Central memory CD8-positive, alpha-beta T cell (primary cell): ENCODE measurements around the gene ENDOU.

Experiments
- ATAC-seq: fragments of 150-1000 bp; cut with Tn5 transposase; replicated peaks from 2 replicates; pipeline ENCODE4 v1.10.0; 2022; ENCODE audit warnings: mild to moderate bottlenecking, moderate FRiP score, moderate number of reproducible peaks; ENCODE audit not compliant: poor library complexity, severe bottlenecking; ENCODE audit errors: extremely low read depth
- DNase-seq, 2 donors: peaks; one replicate each; pipeline ENCODE4 v3.0.0; 2021; ENCODE audit warnings: low spot score in 2 of 2
- H3K27ac Mint-ChIP-seq: one replicate; pipeline ENCODE4 v1.8.0; 2022; ENCODE audit warnings: low read depth, mild to moderate bottlenecking, moderate library complexity, mixed read lengths
- H3K27me3 Mint-ChIP-seq: one replicate; pipeline ENCODE4 v1.8.0; 2022; ENCODE audit warnings: mixed read lengths
- H3K36me3 Mint-ChIP-seq: one replicate; pipeline ENCODE4 v1.8.0; 2022; ENCODE audit warnings: mild to moderate bottlenecking, moderate library complexity, mixed read lengths; ENCODE audit not compliant: insufficient read depth
- H3K4me1 Mint-ChIP-seq: one replicate; pipeline ENCODE4 v1.8.0; 2022; ENCODE audit warnings: mixed read lengths
- H3K4me3 Mint-ChIP-seq: one replicate; pipeline ENCODE4 v1.8.0; 2022; ENCODE audit warnings: mild to moderate bottlenecking, moderate library complexity, mixed read lengths
- H3K9me3 Mint-ChIP-seq: one replicate; pipeline ENCODE4 v1.8.0; 2022; ENCODE audit warnings: mixed read lengths

Gene ENDOU, protein sequence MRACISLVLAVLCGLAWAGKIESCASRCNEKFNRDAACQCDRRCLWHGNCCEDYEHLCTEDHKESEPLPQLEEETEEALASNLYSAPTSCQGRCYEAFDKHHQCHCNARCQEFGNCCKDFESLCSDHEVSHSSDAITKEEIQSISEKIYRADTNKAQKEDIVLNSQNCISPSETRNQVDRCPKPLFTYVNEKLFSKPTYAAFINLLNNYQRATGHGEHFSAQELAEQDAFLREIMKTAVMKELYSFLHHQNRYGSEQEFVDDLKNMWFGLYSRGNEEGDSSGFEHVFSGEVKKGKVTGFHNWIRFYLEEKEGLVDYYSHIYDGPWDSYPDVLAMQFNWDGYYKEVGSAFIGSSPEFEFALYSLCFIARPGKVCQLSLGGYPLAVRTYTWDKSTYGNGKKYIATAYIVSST

GRCh38 chr12:47725091-47725772 is at the start of gene ENDOU:
TSS of gene ENDOU (minus strand) at chr12:47725490. CDS start at chr12:47725413, 77 bp downstream.
- H3K36me3 Mint-ChIP-seq = peaks cover 10% of the 10 kb centered on the region
- no peak within 1 kb of the TSS for H3K27ac Mint-ChIP-seq
- H3K27me3 Mint-ChIP-seq = no peaks in the 10 kb centered on the region
- no peak for ATAC-seq
- peaks cover 33% of the 10 kb centered on the region for H3K4me1 Mint-ChIP-seq
- no peaks in the 10 kb centered on the region for H3K9me3 Mint-ChIP-seq
- H3K4me3 Mint-ChIP-seq = no peak within 1 kb of the TSS
- DNase-seq = no peak

DNA sequence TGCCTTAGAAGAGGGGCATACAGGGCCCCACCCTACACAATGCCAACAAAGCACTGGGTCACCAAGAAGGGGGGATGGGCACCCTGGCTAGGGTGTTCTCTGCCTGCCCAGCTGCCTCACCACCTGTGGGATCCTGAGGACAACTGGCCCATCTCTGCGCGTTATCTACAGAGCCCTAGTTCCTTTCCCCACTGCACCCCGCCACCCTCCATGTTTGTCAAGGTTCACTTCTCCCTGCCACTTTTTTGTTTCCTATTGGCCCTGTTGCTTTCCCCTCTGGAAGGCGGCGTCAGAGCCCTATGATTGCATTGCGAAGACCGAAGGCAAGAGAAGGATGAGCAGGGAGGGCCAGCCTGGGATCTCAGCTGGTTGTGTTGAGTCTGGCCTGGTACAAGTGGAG is 49.4 kb upstream of the ENDOU start:
- peaks cover 4% of the 10 kb centered on the region for H3K36me3 Mint-ChIP-seq
- ATAC-seq (no peak), DNase-seq (no peak)
- H3K27me3 Mint-ChIP-seq = no peaks in the 10 kb centered on the region
- no peaks in the 10 kb centered on the region for H3K9me3 Mint-ChIP-seq
- no peak overlapping the region for H3K27ac Mint-ChIP-seq
- peak overlapping the region; percentile 84 for H3K4me3 Mint-ChIP-seq
- H3K4me1 Mint-ChIP-seq = peaks cover 22% of the 10 kb centered on the region

GRCh38 chr12:47773858-47774580 is 48.7 kb upstream of the ENDOU start:
- Mint-ChIP-seq H3K9me3 (no peaks in the 10 kb centered on the region), H3K4me1 (peaks cover 16% of the 10 kb centered on the region), H3K27ac (no peak overlapping the region)

DNA sequence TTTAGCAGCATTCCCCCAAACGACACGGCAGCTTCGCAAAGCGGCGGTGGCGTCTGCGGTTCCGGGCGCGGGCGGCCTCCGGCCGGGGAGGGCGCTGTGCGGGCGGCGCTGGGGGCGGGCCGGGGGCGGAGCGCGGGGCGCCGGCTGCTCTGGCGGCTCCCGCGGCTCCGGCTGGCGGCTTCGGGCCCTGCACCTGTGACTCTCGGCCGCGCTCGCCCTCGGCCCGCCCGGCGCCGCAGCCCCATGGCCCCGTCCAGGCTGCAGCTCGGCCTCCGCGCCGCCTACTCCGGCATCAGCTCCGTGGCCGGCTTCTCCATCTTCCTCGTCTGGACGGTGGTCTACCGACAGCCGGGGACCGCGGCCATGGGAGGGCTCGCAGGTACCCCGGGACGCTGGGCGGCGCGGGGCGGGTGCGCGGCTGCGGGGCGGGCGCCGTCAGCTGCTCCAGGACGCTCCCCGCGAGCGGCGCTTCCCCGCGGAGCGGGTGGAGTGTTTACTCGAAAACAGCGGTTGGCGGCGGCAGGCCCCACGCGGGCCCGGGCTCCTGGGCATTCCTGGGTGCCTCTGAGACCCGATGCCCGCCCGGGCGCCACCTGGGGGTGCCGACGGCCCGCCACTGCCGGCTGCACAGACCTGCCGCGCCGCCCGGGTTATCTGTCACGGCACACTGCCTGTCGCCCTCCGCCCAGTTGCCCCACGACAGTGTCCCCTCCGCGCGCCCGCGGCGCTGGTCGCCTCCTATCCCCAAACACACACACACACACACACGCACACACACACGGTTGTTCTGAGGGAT is 48.0 kb upstream of the ENDOU start, which contains the start of gene SLC48A1:
SLC48A1 (plus strand) TSS at position 177 of the 796 bp plus-strand sequence; CDS start at position 244, 67 bp downstream.
- Mint-ChIP-seq H3K27me3 (no peaks in the 10 kb centered on the region), H3K4me1 (peaks cover 15% of the 10 kb centered on the region), H3K36me3 (peaks cover 4% of the 10 kb centered on the region), H3K4me3 (peak within 1 kb of the TSS; percentile 84), H3K9me3 (no peaks in the 10 kb centered on the region), H3K27ac (peak within 1 kb of the TSS; percentile 92)
- ATAC-seq (peak; percentile 88), DNase-seq (peak; percentile 36 to 57)

More at GRCh38 chr12:47773858-47774580, 48.7 kb upstream of the ENDOU start:
- ATAC-seq (no peak), DNase-seq (no peak)
- Mint-ChIP-seq H3K4me3 (peak overlapping the region; percentile 84), H3K27me3 (no peaks in the 10 kb centered on the region), H3K36me3 (peaks cover 4% of the 10 kb centered on the region)

DNA sequence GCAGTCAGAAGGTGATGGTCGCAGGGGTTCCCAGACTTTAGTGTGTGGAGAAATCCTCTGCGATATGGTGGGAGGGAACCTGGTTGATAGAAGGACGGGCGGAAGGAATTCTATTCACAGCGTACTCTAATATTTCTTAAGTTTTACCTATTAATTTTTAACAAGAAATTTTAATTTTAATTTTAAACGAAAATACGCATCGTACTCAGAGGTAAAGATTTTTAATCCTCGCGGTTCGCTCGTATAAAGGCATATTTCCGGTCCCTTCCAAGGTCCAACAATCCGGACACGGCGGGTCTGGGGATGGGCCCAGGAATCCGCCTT is 47.4 kb upstream of the ENDOU start:
- Mint-ChIP-seq H3K27ac (peak overlapping the region; percentile 92), H3K27me3 (no peaks in the 10 kb centered on the region), H3K36me3 (peaks cover 1% of the 10 kb centered on the region), H3K4me1 (peaks cover 15% of the 10 kb centered on the region), H3K4me3 (peak overlapping the region; percentile 84), H3K9me3 (no peaks in the 10 kb centered on the region)
- ATAC-seq (no peak), DNase-seq (no peak)

DNA sequence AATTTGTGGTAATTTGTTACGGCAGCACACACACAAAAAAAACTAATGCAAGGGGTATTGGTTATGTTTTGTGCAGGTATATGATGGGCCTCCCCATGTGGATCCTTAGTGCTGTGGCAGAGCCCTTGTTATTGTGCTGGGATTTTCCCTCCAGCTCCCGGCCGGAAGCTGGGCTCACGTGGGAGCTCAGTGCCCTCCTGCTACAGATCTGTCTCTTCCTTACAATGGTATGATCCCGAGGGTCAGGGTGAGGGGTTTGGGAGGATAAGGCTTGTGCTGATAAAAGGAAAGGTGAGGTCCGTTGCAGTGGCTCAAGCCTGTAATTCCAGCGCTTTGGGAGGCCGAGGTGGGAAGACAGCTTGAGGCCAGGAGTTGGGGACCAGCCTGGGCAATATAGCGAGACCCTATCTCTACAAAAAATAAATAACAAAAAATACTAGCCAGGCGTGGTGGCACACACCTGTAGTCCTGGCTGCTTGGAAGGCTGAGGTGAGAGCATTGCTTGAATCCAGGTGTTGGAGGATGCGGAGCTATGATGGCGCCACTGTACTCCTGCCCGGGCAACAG is 46.9 kb upstream of the ENDOU start:
- H3K27me3 Mint-ChIP-seq = no peaks in the 10 kb centered on the region
- peak overlapping the region; percentile 92 for H3K27ac Mint-ChIP-seq
- H3K4me1 Mint-ChIP-seq = peaks cover 15% of the 10 kb centered on the region
- H3K36me3 Mint-ChIP-seq = peaks cover 1% of the 10 kb centered on the region
- no peaks in the 10 kb centered on the region for H3K9me3 Mint-ChIP-seq
- peak overlapping the region; percentile 84 for H3K4me3 Mint-ChIP-seq
- ATAC-seq = no peak
- DNase-seq = no peak

DNA sequence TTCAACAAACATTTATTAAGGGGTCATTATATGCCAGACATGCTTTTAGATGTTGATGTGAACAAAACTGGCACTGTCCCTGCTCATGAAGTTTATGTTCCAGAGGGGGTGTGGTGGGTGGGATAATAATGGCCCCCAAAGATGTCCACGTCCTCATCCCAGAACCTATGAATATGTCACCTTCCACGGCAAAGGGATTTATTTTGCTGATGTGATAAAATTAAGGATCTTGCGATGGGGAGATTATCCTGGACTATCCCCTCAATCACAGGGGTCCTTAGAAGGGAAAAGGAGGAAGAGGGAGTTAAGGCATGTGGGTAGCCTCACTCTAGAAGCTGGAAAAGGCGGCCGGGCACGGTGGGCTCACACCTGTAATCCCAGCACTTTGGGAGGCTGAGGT is 46.0 kb upstream of the ENDOU start:
- H3K9me3 Mint-ChIP-seq = no peaks in the 10 kb centered on the region
- no peak for ATAC-seq
- no peaks in the 10 kb centered on the region for H3K27me3 Mint-ChIP-seq
- H3K27ac Mint-ChIP-seq = no peak overlapping the region
- H3K4me1 Mint-ChIP-seq = peaks cover 21% of the 10 kb centered on the region
- no peak for DNase-seq
- peak overlapping the region; percentile 18 for H3K4me3 Mint-ChIP-seq
- H3K36me3 Mint-ChIP-seq = peaks cover 1% of the 10 kb centered on the region

GRCh38 chr12:47770086-47770726 is 44.9 kb upstream of the ENDOU start:
- Mint-ChIP-seq H3K27me3 (no peaks in the 10 kb centered on the region), H3K36me3 (peaks cover 1% of the 10 kb centered on the region), H3K27ac (no peak overlapping the region), H3K4me3 (no peak overlapping the region), H3K4me1 (peaks cover 27% of the 10 kb centered on the region), H3K9me3 (no peaks in the 10 kb centered on the region)
- no peak for DNase-seq
- ATAC-seq = no peak

- no peak for DNase-seq
- H3K4me3 Mint-ChIP-seq = no peak overlapping the region
- H3K4me1 Mint-ChIP-seq = peaks cover 27% of the 10 kb centered on the region
- ATAC-seq = no peak
- no peaks in the 10 kb centered on the region for H3K9me3 Mint-ChIP-seq
- H3K27ac Mint-ChIP-seq = no peak overlapping the region
- H3K27me3 Mint-ChIP-seq = no peaks in the 10 kb centered on the region
- H3K36me3 Mint-ChIP-seq = peaks cover 1% of the 10 kb centered on the region
Observed at GRCh38 chr12:47769234-47770085, 44.2 kb upstream of the ENDOU start.

DNA sequence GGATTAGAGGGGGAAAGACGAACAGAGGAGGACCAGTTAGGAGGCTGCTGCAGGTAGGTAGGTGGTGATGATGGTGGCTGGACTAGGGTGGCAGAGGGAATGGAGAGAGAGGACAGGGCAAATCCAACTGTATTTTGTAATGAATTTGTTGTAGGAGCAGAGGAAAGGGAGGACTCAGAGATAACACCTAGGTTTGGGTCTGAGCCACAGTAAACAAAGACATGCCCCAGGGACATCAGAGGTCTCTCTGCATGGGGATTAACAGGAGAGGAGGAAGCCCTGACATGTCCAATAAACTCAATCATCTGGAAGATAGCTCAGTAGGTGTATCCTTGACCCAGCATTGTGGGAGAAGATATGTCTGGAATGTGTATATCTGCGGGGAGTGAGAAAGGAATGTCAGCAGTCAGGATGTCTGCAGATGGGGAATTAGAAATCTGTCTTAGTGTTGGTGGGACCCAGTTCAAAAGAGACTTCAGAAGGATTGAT is 43.1 kb upstream of the ENDOU start:
- H3K9me3 Mint-ChIP-seq = no peaks in the 10 kb centered on the region
- ATAC-seq = no peak
- peaks cover 7% of the 10 kb centered on the region for H3K36me3 Mint-ChIP-seq
- no peak overlapping the region for H3K4me3 Mint-ChIP-seq
- H3K4me1 Mint-ChIP-seq = peaks cover 18% of the 10 kb centered on the region
- no peaks in the 10 kb centered on the region for H3K27me3 Mint-ChIP-seq
- DNase-seq = no peak
- no peak overlapping the region for H3K27ac Mint-ChIP-seq
